ENCODE data around the gene RASGRP3. TPM values are rescaled to one million over a fixed set of nuclear protein-coding genes. Genes with fewer than 3 reads are reported as not detected.

RASGRP3 gene
- total RNA-seq, 4 donors from 2014 or later = 2.4 to 15.8 (median 4.3) TPM

- no peak overlapping the region for H3K4me3 ChIP-seq (ENCODE audit: low read depth, poor library complexity, severe bottlenecking)
- TF ChIP-seq POLR2A (IDR thresholded peaks at IDR 0.05) = no peak
- TF ChIP-seq CTCF (IDR thresholded peaks at IDR 0.05) = no peak
- DNase-seq (ENCODE audit: low spot score in 2 of 2) = no peak
- 88 to 93% methylated on average over 6 of the region's 6 CpGs for WGBS, 2 donors
- intact Hi-C loops (cut with DNase I; ENCODE audit: low total_unique reads) = no loop called here
Measured at GRCh38 chr2:33525666-33526065, 49.2 kb downstream of the RASGRP3 start.

- WGBS, 2 donors = 33 to 36% methylated on average over 2 of the region's 2 CpGs
- TF ChIP-seq CTCF (IDR thresholded peaks at IDR 0.05) (no peak), POLR2A (IDR thresholded peaks at IDR 0.05) (no peak)
- H3K4me3 ChIP-seq (ENCODE audit: low read depth, poor library complexity, severe bottlenecking) = no peak overlapping the region
- DNase-seq (ENCODE audit: low spot score in 2 of 2) = no peak
- intact Hi-C loops (cut with DNase I; ENCODE audit: low total_unique reads) = no loop called here
Measured at GRCh38 chr2:33526132-33526531, 49.7 kb downstream of the RASGRP3 start.

GRCh38 chr2:33526921-33527320 lies 50.5 kb downstream of the RASGRP3 start:
- TF ChIP-seq POLR2A (IDR thresholded peaks at IDR 0.05) = no peak
- TF ChIP-seq CTCF (IDR thresholded peaks at IDR 0.05) = no peak
- no peak overlapping the region for H3K4me3 ChIP-seq (ENCODE audit: low read depth, poor library complexity, severe bottlenecking)
- intact Hi-C loops (cut with DNase I; ENCODE audit: low total_unique reads) = no loop called here
- 91 to 94% methylated on average over 5 of the region's 5 CpGs for WGBS, 2 donors
- DNase-seq (ENCODE audit: low spot score in 2 of 2) = no peak

- DNase-seq (ENCODE audit: low spot score in 2 of 2) = no peak
- intact Hi-C loops (cut with DNase I; ENCODE audit: low total_unique reads) = no loop called here
- H3K4me3 ChIP-seq (ENCODE audit: low read depth, poor library complexity, severe bottlenecking) = no peak overlapping the region
- no peak for TF ChIP-seq POLR2A (IDR thresholded peaks at IDR 0.05)
- TF ChIP-seq CTCF (IDR thresholded peaks at IDR 0.05) = no peak
- WGBS, 2 donors = 88 to 90% methylated on average over 2 of the region's 2 CpGs
Measured at GRCh38 chr2:33528441-33528950, 52.0 kb downstream of the RASGRP3 start.

- no peak for TF ChIP-seq POLR2A (IDR thresholded peaks at IDR 0.05)
- TF ChIP-seq CTCF (IDR thresholded peaks at IDR 0.05) = no peak
- no peak for DNase-seq (ENCODE audit: low spot score in 2 of 2)
- 78% methylated on average over 6 of the region's 6 CpGs for WGBS, 2 donors
- no peak overlapping the region for H3K4me3 ChIP-seq (ENCODE audit: low read depth, poor library complexity, severe bottlenecking)
- intact Hi-C loops (cut with DNase I; ENCODE audit: low total_unique reads) = no loop called here
Measured at GRCh38 chr2:33529771-33530481, 53.5 kb downstream of the RASGRP3 start.

Measured in lower leg skin (tissue), 4 donors.